Mesothelial cell of epicardium (in vitro differentiated cells): ENCODE measurements around the gene SAPCD1. TPM values are rescaled to one million over a fixed set of nuclear protein-coding genes. Genes with fewer than 3 reads are reported as not detected.

Source experiments
- DNase-seq, 2 experiments: peaks; one replicate each; pipeline ENCODE4 v3.0.0; 2021; ENCODE audit warnings: low spot score in 2 of 2; ENCODE audit not compliant: unreplicated experiment in 2 of 2
- H3K27ac Mint-ChIP-seq: 2 replicates; pipeline ENCODE4 v1.8.0; 2021; ENCODE audit warnings: mixed read lengths
- H3K27me3 Mint-ChIP-seq: 2 replicates; pipeline ENCODE4 v1.8.0; 2021; ENCODE audit warnings: low read depth, mixed read lengths
- H3K36me3 Mint-ChIP-seq: 2 replicates; pipeline ENCODE4 v1.8.0; 2021; ENCODE audit warnings: mixed read lengths
- H3K4me1 Mint-ChIP-seq: 2 replicates; pipeline ENCODE4 v1.8.0; 2021; ENCODE audit warnings: mixed read lengths
- H3K4me3 Mint-ChIP-seq: 2 replicates; pipeline ENCODE4 v1.8.0; 2021; ENCODE audit warnings: mild to moderate bottlenecking, moderate library complexity, mixed read lengths
- H3K9me3 Mint-ChIP-seq: 2 replicates; pipeline ENCODE4 v1.8.0; 2021; ENCODE audit warnings: mixed read lengths
- CTCF ChIP-seq: fragments of 200-600 bp; sonication (generic); IDR thresholded peaks from one replicate; pipeline ENCODE4 v1.5.0; 2021; ENCODE audit warnings: antibody characterized with exemption; ENCODE audit not compliant: unreplicated experiment
- total RNA-seq: library from RNA; stranded (reverse); gene quantifications from 3 replicates; pipeline ENCODE4 v1.2.1, GENCODE V29; 2021

Gene SAPCD1
- total RNA-seq, 1 donor from 2014 or later, result 12.8 TPM

DNA sequence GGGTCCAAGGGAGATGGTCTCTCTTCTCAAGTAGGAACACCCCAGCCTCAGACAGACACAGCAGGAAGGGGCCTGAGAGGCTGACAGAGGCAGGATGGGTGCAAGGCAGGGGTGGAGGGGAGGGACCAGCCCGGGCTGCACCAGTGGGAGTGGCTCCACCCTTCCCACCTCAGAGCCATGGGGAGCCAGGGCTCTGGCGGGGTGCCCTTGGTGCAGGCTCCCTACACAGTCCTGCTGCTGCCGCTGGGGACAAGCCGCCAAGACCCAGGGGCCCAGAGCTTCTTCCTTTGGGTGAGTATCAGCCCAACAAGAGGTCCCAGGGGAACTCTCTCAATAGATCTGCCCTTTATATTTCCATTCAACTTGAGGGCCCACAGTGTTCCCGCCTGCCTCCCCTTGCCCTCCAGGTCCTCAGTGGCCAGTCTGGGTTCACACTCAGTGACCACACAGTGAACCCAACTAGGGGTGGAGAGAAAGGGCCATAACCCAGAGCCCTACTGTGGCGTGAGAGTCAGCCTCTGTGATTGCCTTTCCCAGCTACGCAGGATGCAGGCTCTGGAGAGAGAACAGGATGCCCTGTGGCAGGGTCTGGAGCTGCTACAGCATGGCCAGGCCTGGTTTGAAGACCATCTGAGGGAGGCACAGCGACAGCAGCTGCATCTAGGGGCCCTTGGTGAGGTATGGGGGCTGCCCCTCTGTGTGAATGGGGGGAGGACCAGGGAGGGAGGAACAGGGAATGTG, 592 bp downstream of the SAPCD1 start:
- H3K4me1 Mint-ChIP-seq, result peaks cover 12% of the 10 kb centered on the region
- no peak for DNase-seq
- TF ChIP-seq CTCF, result no peak
- H3K27me3 Mint-ChIP-seq, result no peaks in the 10 kb centered on the region
- peaks cover 7% of the 10 kb centered on the region for H3K36me3 Mint-ChIP-seq
- H3K9me3 Mint-ChIP-seq, result no peaks in the 10 kb centered on the region
- no peak overlapping the region for H3K27ac Mint-ChIP-seq
- no peak overlapping the region for H3K4me3 Mint-ChIP-seq

GRCh38 chr6:31763619-31763940, 1.1 kb downstream of the SAPCD1 start:
- no peak overlapping the region for H3K27ac Mint-ChIP-seq
- no peak for DNase-seq
- peaks cover 7% of the 10 kb centered on the region for H3K36me3 Mint-ChIP-seq
- peaks cover 12% of the 10 kb centered on the region for H3K4me1 Mint-ChIP-seq
- no peaks in the 10 kb centered on the region for H3K9me3 Mint-ChIP-seq
- TF ChIP-seq CTCF, result no peak
- H3K27me3 Mint-ChIP-seq, result no peaks in the 10 kb centered on the region
- no peak overlapping the region for H3K4me3 Mint-ChIP-seq

GRCh38 chr6:31764198-31764597, 1.7 kb downstream of the SAPCD1 start:
- no peaks in the 10 kb centered on the region for H3K27me3 Mint-ChIP-seq
- H3K36me3 Mint-ChIP-seq, result peaks cover 3% of the 10 kb centered on the region
- no peaks in the 10 kb centered on the region for H3K9me3 Mint-ChIP-seq
- DNase-seq, result no peak
- peaks cover 12% of the 10 kb centered on the region for H3K4me1 Mint-ChIP-seq
- no peak overlapping the region for H3K4me3 Mint-ChIP-seq
- H3K27ac Mint-ChIP-seq, result peak overlapping the region; percentile 57
- TF ChIP-seq CTCF, result no peak

DNA sequence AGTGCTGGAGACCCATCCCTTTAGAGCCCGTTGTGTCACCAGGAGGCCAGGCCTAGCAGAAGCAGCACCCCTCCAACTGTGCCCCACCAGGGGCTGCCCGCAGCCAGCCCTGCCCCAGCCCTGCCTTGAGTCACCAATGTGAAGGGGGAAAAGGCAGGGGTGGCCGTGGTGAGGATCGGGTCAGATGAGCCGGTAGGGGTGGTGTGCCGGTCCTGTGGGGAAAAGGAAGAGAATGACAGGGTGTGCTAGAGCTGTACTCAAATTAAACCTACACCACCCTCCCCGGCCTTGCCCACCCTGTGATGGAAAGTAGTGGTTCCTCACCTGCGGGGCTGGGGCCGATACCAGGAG, 3.1 kb downstream of the SAPCD1 start:
- TF ChIP-seq CTCF, result no peak
- no peak overlapping the region for H3K27ac Mint-ChIP-seq
- DNase-seq, result no peak
- H3K4me1 Mint-ChIP-seq, result peaks cover 12% of the 10 kb centered on the region
- no peaks in the 10 kb centered on the region for H3K27me3 Mint-ChIP-seq
- H3K9me3 Mint-ChIP-seq, result no peaks in the 10 kb centered on the region
- no peaks in the 10 kb centered on the region for H3K36me3 Mint-ChIP-seq
- H3K4me3 Mint-ChIP-seq, result no peak overlapping the region

DNA sequence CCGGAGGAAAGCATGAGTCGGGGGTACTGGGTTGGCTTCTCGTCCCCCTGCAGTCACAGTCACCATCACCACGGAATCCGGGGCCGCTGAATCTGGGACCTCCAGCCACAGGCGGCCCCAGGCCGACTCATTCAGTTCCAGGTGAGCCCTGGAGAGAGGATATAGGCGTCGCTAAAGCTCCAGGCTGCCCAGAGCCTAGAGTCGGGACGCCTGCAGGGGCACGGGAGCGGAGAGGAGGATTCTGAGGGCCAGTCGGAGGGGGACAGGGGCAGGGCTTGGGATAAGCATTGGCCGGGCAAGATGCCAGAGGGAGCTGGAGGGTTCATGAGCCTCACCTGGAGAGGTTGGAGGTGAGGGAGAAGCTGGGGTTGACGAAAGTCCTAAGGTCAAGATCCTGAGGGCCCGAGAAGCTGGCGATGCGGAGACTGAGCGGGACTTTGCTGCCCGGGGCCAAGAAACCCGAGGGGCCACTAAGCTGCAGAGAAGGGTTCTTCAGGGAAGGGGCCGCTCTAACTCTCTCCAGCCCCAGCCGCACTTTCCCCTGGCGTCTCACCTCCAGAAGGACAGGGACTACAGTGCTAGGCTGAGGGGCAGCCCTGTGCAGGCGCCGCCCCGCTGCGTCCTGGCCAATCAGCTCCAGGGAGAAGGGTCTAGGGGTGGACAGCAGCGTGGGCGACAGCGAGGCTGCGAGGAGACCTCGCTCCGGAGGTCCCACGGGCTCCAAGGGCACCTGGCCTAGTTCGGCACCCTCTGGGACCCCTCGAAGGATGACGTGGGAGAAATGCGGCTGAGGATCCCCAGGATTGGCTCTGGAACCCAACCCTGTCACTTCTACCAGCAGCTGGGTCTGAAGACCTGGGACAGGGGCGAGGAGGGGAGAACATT, 3.7 kb downstream of the SAPCD1 start:
- no peak for TF ChIP-seq CTCF
- H3K4me3 Mint-ChIP-seq, result peak overlapping the region; percentile 25
- H3K9me3 Mint-ChIP-seq, result no peaks in the 10 kb centered on the region
- H3K4me1 Mint-ChIP-seq, result peaks cover 12% of the 10 kb centered on the region
- H3K27me3 Mint-ChIP-seq, result no peaks in the 10 kb centered on the region
- no peak overlapping the region for H3K27ac Mint-ChIP-seq
- no peak for DNase-seq
- no peaks in the 10 kb centered on the region for H3K36me3 Mint-ChIP-seq
